ENCODE data around the gene KDM4B. TPM values are rescaled to one million over a fixed set of nuclear protein-coding genes. Genes with fewer than 3 reads are reported as not detected.

The KDM4B gene
- total and polyA plus RNA-seq, 4 experiments from 2014 or later: 3.2 to 50.4 (median 29.9) TPM

DNA sequence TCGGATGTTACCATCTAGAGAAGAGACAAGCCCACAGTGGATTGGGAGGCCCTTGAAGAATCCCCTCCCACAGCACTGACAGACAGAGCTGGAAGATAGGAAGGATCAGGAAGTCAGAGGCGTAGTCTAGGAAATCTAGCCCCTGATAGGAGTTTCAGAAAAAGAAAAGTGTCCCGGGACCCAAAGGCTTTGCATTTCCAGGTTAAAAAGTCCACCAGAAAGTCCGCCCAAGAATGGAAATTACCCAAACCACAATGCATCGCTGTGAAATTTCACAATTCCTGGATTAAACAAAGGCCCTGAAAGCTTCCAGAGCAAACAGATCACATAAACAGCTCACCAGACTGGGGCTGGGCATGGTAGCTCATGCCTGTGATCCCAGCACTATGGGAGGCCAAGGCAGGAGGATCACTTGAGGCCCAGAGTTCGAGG lies 146.9 kb downstream of the KDM4B start:
- Mint-ChIP-seq H3K4me1 (no peaks in the 10 kb centered on the region), H3K27me3 (no peaks in the 10 kb centered on the region), H3K4me3 (no peak overlapping the region), H3K36me3 (peaks cover 23 to 24% of the 10 kb centered on the region in 2 donors), H3K9me3 (peaks cover 0 to 3% (median 0%) of the 10 kb centered on the region in 8 donors), H3K27ac (no peak overlapping the region)
- ChIA-PET POLR2A (ENCODE audit: partially characterized antibody) (no interaction called here), CTCF (ENCODE audit: partially characterized antibody) (no interaction called here)
- Histone ChIP-seq H3K36me3 (ENCODE audit: insufficient read depth, low read length) (no peaks in the 10 kb centered on the region), H3K27ac (ENCODE audit: low read depth, low read length) (no peak overlapping the region), H3K9me3 (ENCODE audit: control insufficient read depth in 1 of 2, low read length in 2 of 2) (no peaks in the 10 kb centered on the region), H3K27me3 (ENCODE audit: insufficient read depth, low read length) (no peaks in the 10 kb centered on the region), H3K4me3 (ENCODE audit: low read length in 2 of 2) (no peak overlapping the region), H3K4me1 (ENCODE audit: insufficient read depth, low read length) (no peaks in the 10 kb centered on the region)
- DNase-seq: no peak
- intact Hi-C loops (cut with micrococcal nuclease): no loop called here

- H3K9me3 Mint-ChIP-seq: peaks cover 0 to 3% (median 0%) of the 10 kb centered on the region in 8 donors
- no peak overlapping the region for H3K4me3 ChIP-seq (ENCODE audit: low read length in 2 of 2)
- H3K4me3 Mint-ChIP-seq: no peak overlapping the region
- H3K27ac Mint-ChIP-seq: no peak overlapping the region
- no peak for DNase-seq
- H3K4me1 Mint-ChIP-seq: no peaks in the 10 kb centered on the region
- POLR2A ChIA-PET (ENCODE audit: partially characterized antibody): no interaction called here
- no peaks in the 10 kb centered on the region for H3K27me3 ChIP-seq (ENCODE audit: insufficient read depth, low read length)
- intact Hi-C loops (cut with micrococcal nuclease): no loop called here
- H3K9me3 ChIP-seq (ENCODE audit: control insufficient read depth in 1 of 2, low read length in 2 of 2): no peaks in the 10 kb centered on the region
- no peak overlapping the region for H3K27ac ChIP-seq (ENCODE audit: low read depth, low read length)
- no peaks in the 10 kb centered on the region for H3K36me3 ChIP-seq (ENCODE audit: insufficient read depth, low read length)
- H3K36me3 Mint-ChIP-seq: peaks cover 23 to 24% of the 10 kb centered on the region in 2 donors
- CTCF ChIA-PET (ENCODE audit: partially characterized antibody): no interaction called here
- H3K4me1 ChIP-seq (ENCODE audit: insufficient read depth, low read length): no peaks in the 10 kb centered on the region
- H3K27me3 Mint-ChIP-seq: no peaks in the 10 kb centered on the region
Measured at GRCh38 chr19:5116292-5116691, 147.4 kb downstream of the KDM4B start.

DNA sequence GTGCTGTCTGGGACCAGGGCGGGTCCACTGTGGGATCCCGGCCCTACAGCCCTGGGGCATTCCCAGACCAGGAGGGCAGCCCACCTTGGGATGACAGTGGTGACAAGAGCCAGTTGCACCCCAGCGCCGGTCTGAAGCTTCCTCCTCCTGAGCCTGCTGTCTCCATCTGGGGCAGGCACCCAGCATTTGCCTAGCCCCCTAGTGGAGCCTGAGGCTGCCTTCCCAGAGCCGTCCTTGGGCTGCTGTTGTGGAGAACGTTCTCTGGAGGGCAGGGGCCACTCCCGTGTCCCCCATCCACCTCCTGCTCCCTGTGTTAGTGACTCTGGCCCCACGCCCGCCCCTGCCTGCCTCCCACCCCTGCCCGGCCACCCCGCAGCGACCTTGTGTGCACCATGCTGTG lies 148.5 kb downstream of the KDM4B start:
- H3K27ac Mint-ChIP-seq: no peak overlapping the region
- ChIA-PET POLR2A (ENCODE audit: partially characterized antibody) (no interaction called here), CTCF (ENCODE audit: partially characterized antibody) (no interaction called here)
- Histone ChIP-seq H3K27ac (ENCODE audit: low read depth, low read length) (no peak overlapping the region), H3K4me3 (ENCODE audit: low read length in 2 of 2) (no peak overlapping the region), H3K27me3 (ENCODE audit: insufficient read depth, low read length) (no peaks in the 10 kb centered on the region), H3K9me3 (ENCODE audit: control insufficient read depth in 1 of 2, low read length in 2 of 2) (no peaks in the 10 kb centered on the region), H3K4me1 (ENCODE audit: insufficient read depth, low read length) (no peaks in the 10 kb centered on the region), H3K36me3 (ENCODE audit: insufficient read depth, low read length) (no peaks in the 10 kb centered on the region)
- peaks cover 0 to 4% (median under 1%) of the 10 kb centered on the region in 4 donors for H3K4me1 Mint-ChIP-seq
- H3K9me3 Mint-ChIP-seq: peaks cover 0 to 3% (median 0%) of the 10 kb centered on the region in 8 donors
- H3K27me3 Mint-ChIP-seq: no peaks in the 10 kb centered on the region
- H3K36me3 Mint-ChIP-seq: peaks cover 23 to 24% of the 10 kb centered on the region in 2 donors
- no peak overlapping the region for H3K4me3 Mint-ChIP-seq
- intact Hi-C loops (cut with micrococcal nuclease): no loop called here
- peak in 1 of 5 donors; percentile 9 for DNase-seq

- no peak for DNase-seq
- H3K27me3 ChIP-seq (ENCODE audit: insufficient read depth, low read length): no peaks in the 10 kb centered on the region
- Mint-ChIP-seq H3K4me3 (no peak overlapping the region), H3K27ac (no peak overlapping the region), H3K36me3 (peaks cover 20 to 22% of the 10 kb centered on the region in 2 donors), H3K9me3 (peaks cover 0 to 3% (median 0%) of the 10 kb centered on the region in 8 donors), H3K4me1 (peaks cover 0 to 6% (median under 1%) of the 10 kb centered on the region in 4 donors), H3K27me3 (no peaks in the 10 kb centered on the region)
- intact Hi-C loops (cut with micrococcal nuclease): no loop called here
- H3K27ac ChIP-seq (ENCODE audit: low read depth, low read length): no peak overlapping the region
- H3K36me3 ChIP-seq (ENCODE audit: insufficient read depth, low read length): peaks cover 3% of the 10 kb centered on the region
- CTCF ChIA-PET (ENCODE audit: partially characterized antibody): interaction anchor here (0.5 kb wide), 1 partner anchor 49 kb away, joined by 4 read pairs; no protein-coding TSS in a partner anchor
- H3K4me1 ChIP-seq (ENCODE audit: insufficient read depth, low read length): no peaks in the 10 kb centered on the region
- no peak overlapping the region for H3K4me3 ChIP-seq (ENCODE audit: low read length in 2 of 2)
- POLR2A ChIA-PET (ENCODE audit: partially characterized antibody): no interaction called here
- no peaks in the 10 kb centered on the region for H3K9me3 ChIP-seq (ENCODE audit: control insufficient read depth in 1 of 2, low read length in 2 of 2)
Measured at GRCh38 chr19:5118026-5118425, 149.1 kb downstream of the KDM4B start.

DNA sequence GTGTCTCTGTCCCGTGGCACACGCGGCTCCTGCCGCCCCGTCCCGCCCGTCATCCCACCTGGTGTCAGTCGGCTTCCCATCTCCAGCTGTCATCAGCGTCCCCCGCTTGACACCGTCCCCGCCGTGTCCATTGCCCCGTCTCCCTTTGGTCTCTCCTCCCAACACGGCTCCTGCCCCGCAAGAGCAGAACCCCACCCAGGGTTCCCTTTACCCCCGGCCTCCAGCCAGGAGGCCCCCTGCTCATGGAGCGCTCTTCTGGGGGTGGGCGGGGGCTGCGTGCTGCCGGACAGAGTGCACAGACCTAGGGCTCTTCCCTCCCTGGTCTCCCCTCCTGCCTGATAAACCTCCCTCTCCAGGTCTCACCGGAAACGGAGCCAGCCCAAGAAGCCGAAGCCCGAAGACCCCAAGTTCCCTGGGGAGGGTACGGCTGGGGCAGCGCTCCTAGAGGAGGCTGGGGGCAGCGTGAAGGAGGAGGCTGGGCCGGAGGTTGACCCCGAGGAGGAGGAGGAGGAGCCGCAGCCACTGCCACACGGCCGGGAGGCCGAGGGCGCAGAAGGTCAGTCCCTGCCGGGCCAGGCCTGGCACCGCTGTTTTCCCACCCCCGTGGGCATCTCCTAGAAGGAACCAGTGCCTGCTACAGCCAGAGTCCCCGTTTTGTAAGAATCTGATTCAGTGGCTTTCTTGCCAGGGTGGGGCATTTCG lies 150.5 kb downstream of the KDM4B start:
- no peak overlapping the region for H3K27ac Mint-ChIP-seq
- no peaks in the 10 kb centered on the region for H3K27me3 Mint-ChIP-seq
- no peak overlapping the region for H3K27ac ChIP-seq (ENCODE audit: low read depth, low read length)
- peak in 1 of 5 donors; percentile 16 for DNase-seq
- H3K27me3 ChIP-seq (ENCODE audit: insufficient read depth, low read length): no peaks in the 10 kb centered on the region
- intact Hi-C loops (cut with micrococcal nuclease): no loop called here
- no peaks in the 10 kb centered on the region for H3K9me3 ChIP-seq (ENCODE audit: control insufficient read depth in 1 of 2, low read length in 2 of 2)
- H3K4me1 Mint-ChIP-seq: peaks cover 0 to 6% (median 3%) of the 10 kb centered on the region in 4 donors
- H3K36me3 ChIP-seq (ENCODE audit: insufficient read depth, low read length): peaks cover 7% of the 10 kb centered on the region
- ChIA-PET CTCF (ENCODE audit: partially characterized antibody) (no interaction called here), POLR2A (ENCODE audit: partially characterized antibody) (no interaction called here)
- no peaks in the 10 kb centered on the region for H3K4me1 ChIP-seq (ENCODE audit: insufficient read depth, low read length)
- no peak overlapping the region for H3K4me3 ChIP-seq (ENCODE audit: low read length in 2 of 2)
- H3K4me3 Mint-ChIP-seq: peak overlapping the region in 1 of 8 donors; percentile 1
- H3K9me3 Mint-ChIP-seq: peaks cover 0 to 3% (median 0%) of the 10 kb centered on the region in 8 donors
- H3K36me3 Mint-ChIP-seq: peaks cover 22 to 25% of the 10 kb centered on the region in 2 donors

- H3K27me3 Mint-ChIP-seq: no peaks in the 10 kb centered on the region
- intact Hi-C loops (cut with micrococcal nuclease): no loop called here
- H3K36me3 Mint-ChIP-seq: peaks cover 22 to 25% of the 10 kb centered on the region in 2 donors
- H3K9me3 Mint-ChIP-seq: peaks cover 0 to 3% (median 0%) of the 10 kb centered on the region in 8 donors
- ChIA-PET CTCF (ENCODE audit: partially characterized antibody) (no interaction called here), POLR2A (ENCODE audit: partially characterized antibody) (no interaction called here)
- H3K27ac Mint-ChIP-seq: no peak overlapping the region
- peaks cover 0 to 6% (median 3%) of the 10 kb centered on the region in 4 donors for H3K4me1 Mint-ChIP-seq
- Histone ChIP-seq H3K27ac (ENCODE audit: low read depth, low read length) (no peak overlapping the region), H3K36me3 (ENCODE audit: insufficient read depth, low read length) (peaks cover 7% of the 10 kb centered on the region), H3K27me3 (ENCODE audit: insufficient read depth, low read length) (no peaks in the 10 kb centered on the region), H3K4me3 (ENCODE audit: low read length in 2 of 2) (no peak overlapping the region), H3K9me3 (ENCODE audit: control insufficient read depth in 1 of 2, low read length in 2 of 2) (no peaks in the 10 kb centered on the region), H3K4me1 (ENCODE audit: insufficient read depth, low read length) (no peaks in the 10 kb centered on the region)
- H3K4me3 Mint-ChIP-seq: no peak overlapping the region
- peak in 1 of 5 donors; percentile 7 for DNase-seq
Measured at GRCh38 chr19:5120321-5120720, 151.4 kb downstream of the KDM4B start.

DNA sequence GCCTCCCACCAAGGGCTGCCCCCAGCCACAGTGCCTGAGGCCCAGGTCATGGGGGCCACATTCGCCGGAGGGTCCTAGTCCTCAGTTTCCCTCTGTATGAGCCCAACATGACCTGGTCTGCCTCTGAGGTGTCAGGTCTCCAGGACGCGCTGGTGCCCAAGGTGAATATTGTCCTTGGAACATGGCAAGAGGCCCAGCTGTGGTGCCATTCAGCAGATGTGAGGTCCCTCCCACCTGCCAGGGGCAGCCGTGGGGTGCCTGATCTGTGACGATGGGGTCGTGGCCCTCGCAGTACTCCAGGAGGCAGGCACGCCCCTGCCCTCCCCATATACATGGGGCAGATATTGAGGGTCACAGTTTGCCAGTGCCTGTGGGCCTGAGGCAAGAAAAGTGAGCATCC lies 151.9 kb downstream of the KDM4B start:
- H3K27me3 ChIP-seq (ENCODE audit: insufficient read depth, low read length): no peaks in the 10 kb centered on the region

More for the DNA sequence above, 151.9 kb downstream of the KDM4B start:
- POLR2A ChIA-PET (ENCODE audit: partially characterized antibody): no interaction called here
- no peak overlapping the region for H3K27ac Mint-ChIP-seq
- Histone ChIP-seq H3K9me3 (ENCODE audit: control insufficient read depth in 1 of 2, low read length in 2 of 2) (no peaks in the 10 kb centered on the region), H3K4me1 (ENCODE audit: insufficient read depth, low read length) (no peaks in the 10 kb centered on the region), H3K27ac (ENCODE audit: low read depth, low read length) (no peak overlapping the region), H3K36me3 (ENCODE audit: insufficient read depth, low read length) (peaks cover 7% of the 10 kb centered on the region), H3K4me3 (ENCODE audit: low read length in 2 of 2) (no peak overlapping the region)
- intact Hi-C loops (cut with micrococcal nuclease): no loop called here
- no peaks in the 10 kb centered on the region for H3K27me3 Mint-ChIP-seq
- no peak overlapping the region for H3K4me3 Mint-ChIP-seq
- DNase-seq: peak in 1 of 5 donors; percentile 16
- peaks cover 18 to 25% of the 10 kb centered on the region in 2 donors for H3K36me3 Mint-ChIP-seq
- CTCF ChIA-PET (ENCODE audit: partially characterized antibody): no interaction called here
- H3K4me1 Mint-ChIP-seq: peaks cover 0 to 6% (median 3%) of the 10 kb centered on the region in 4 donors
- H3K9me3 Mint-ChIP-seq: no peaks in the 10 kb centered on the region

All from CD4-positive, alpha-beta memory T cell (primary cell).